Activated CD8-positive, alpha-beta memory T cell treated with anti-CD3 and anti-CD28 coated beads for 36 hours (primary cell): ENCODE results near the gene NLRP6. TPM values are rescaled to one million over a fixed set of nuclear protein-coding genes. Genes with fewer than 3 reads are reported as not detected.

ENCODE experiments used
- CTCF ChIA-PET: fragments of 350-600 bp; sonication (Branson Sonifier 250); formaldehyde crosslinking; loops from one replicate; lab custom pipeline; 2021; ENCODE audit warnings: antibody characterized with exemption; lab: Charles Lee
- POLR2A ChIA-PET: fragments of 350-600 bp; sonication (Branson Sonifier 250); formaldehyde crosslinking; loops from one replicate; lab custom pipeline; 2021; ENCODE audit warnings: antibody characterized with exemption; lab: Charles Lee
- total RNA-seq, 2 experiments: library from RNA; stranded (reverse); gene quantifications; one replicate each; pipeline ENCODE4 v1.2.3, GENCODE V29; 2021

Gene NLRP6
- total RNA-seq, 2 experiments from 2014 or later: 1.5 to 1.8 TPM

DNA sequence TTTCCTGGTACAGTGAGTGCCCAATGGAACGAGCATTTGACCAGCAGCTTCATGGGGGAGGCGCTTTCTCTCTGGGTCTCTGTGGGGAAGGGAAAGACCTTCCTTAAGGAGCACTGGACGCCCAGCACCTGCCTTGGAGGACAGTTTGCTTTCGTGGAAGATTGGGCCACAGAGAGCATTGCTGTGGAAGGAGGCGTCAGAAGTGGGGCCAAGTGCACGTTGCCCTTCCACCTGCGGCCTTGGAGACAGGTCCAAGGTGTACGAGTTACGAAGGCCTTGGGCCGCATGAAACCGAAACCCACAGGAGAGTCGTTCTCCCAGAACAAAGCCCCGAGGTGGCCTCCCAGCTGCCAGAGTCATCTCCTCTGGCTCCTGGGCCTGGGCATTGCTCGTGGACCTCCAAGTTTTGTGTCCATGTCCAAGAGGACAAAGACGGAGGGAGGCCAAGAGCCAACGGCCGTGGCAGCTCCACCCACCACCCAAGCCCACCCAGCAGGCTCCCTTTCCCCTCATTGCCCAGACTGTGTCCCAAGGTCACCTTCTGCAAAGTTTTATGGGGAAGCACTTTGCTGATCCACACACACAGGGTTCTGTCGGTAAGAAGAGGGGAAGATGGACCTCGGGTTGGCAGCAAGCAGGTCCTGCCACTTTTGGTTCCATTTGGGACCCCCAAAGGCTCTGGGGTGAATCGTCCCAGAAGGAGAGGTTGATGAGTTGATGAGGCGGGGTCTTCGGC is 5.8 kb upstream of the NLRP6 start:
- ChIA-PET CTCF (interaction anchor here (0.9 to 2.7 kb wide), 2 partner anchors 10 to 29 kb away, joined by 4 to 15 read pairs; no protein-coding TSS in a partner anchor), POLR2A (interaction anchor here (0.5 kb wide), 1 partner anchor 40 kb away, joined by 4 read pairs; no protein-coding TSS in a partner anchor)

DNA sequence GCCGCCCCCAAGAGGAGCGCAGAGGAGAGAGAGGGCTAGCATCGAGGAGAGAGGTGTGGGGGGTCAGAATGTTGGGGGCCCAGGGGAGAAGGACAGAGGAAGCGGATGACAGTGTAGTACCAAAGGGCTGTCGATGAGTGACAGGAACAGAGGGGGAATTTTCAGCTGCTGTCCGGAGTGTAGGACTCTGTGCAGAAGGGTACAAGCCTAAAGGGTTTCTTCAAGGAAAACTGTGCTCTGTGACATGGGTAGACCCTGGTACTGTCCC is 5.3 kb upstream of the NLRP6 start:
- ChIA-PET POLR2A (no interaction called here), CTCF (interaction anchor here (0.6 to 2.7 kb wide), 2 partner anchors 9 to 91 kb away, joined by 3 to 15 read pairs; no protein-coding TSS in a partner anchor)

DNA sequence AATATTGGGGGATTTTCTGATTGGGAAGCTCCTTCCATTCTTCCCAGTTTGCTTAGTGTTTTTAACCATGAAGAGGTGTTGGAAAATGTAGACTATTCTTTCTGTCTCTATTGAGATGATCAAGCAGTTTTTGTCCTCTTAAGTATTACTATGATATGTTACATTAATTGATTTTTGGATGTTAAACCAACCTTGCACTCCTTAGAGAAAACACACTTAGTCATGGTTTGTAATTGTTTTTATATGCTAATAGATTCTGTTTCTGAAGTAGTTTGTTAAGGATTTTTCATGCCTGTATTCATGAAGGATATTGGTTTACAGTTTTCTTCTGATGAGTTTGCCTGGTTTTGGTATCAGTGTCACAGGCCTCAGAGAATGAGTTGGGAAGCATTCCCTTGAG is 2.0 kb upstream of the NLRP6 start:
- ChIA-PET POLR2A (no interaction called here), CTCF (interaction anchor here (0.6 to 0.8 kb wide), 2 partner anchors 10 to 36 kb away, joined by 3 read pairs; no protein-coding TSS in a partner anchor)

DNA sequence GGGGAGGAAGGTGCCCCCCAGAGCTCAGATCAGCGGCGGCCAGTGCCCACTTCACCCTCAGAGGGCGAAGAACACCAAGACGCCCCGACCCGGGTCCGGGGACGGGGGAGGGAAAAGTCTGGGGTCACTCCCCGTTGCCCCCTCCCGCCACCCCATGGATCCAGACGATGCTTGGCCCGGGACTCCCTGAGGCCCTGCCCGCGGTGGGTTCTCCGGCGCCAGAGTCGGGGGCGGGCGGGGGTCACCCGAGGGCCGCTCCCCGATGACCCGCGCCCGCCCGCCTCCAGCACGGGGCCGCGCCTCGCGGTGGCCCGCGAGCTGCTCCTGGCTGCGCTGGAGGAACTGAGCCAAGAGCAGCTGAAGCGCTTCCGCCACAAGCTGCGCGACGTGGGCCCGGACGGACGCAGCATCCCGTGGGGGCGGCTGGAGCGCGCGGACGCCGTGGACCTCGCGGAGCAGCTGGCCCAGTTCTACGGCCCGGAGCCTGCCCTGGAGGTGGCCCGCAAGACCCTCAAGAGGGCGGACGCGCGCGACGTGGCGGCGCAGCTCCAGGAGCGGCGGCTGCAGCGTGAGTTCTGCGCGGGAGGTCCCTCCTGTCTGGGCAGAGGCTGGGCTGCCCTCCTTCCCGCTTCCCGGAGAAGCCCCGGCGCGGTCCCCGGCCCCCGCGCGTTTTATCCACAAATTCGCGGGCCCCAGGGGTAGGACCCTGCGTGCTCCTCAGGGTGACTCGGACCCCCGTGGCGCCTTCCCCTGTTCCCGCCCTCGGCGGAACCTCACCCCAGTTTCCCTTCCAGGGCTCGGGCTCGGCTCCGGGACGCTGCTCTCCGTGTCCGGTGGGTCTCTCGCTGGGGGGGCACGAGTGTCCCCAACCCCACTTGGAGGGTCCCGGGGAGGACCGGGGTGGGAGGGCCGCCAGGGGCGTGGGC is 1.1 kb downstream of the NLRP6 start:
- POLR2A ChIA-PET: interaction anchor here (1.3 kb wide), 1 partner anchor 8 kb away, joined by 3 read pairs; no protein-coding TSS in a partner anchor
- CTCF ChIA-PET: interaction anchor here (0.7 to 4.8 kb wide), 10 partner anchors 7 to 33 kb away, joined by 3 to 15 read pairs (median 4); no protein-coding TSS in a partner anchor

DNA sequence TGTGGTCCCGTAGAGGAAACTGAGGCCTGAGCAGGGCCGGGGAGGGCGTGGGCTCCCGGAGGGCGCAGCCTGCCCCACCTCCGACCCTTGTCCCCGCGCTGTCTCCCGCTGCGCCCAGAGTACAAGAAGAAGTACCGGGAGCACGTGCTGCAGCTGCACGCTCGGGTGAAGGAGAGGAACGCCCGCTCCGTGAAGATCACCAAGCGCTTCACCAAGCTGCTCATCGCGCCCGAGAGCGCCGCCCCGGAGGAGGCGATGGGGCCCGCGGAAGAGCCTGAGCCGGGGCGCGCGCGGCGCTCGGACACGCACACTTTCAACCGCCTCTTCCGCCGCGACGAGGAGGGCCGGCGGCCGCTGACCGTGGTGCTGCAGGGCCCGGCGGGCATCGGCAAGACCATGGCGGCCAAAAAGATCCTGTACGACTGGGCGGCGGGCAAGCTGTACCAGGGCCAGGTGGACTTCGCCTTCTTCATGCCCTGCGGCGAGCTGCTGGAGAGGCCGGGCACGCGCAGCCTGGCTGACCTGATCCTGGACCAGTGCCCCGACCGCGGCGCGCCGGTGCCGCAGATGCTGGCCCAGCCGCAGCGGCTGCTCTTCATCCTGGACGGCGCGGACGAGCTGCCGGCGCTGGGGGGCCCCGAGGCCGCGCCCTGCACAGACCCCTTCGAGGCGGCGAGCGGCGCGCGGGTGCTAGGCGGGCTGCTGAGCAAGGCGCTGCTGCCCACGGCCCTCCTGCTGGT is 1.9 kb downstream of the NLRP6 start:
- POLR2A ChIA-PET: interaction anchor here (1.1 to 1.7 kb wide), 2 partner anchors 10 to 73 kb away, joined by 3 to 4 read pairs; partner anchors contain the start of genes BET1L and RIC8A
- CTCF ChIA-PET: interaction anchor here (1.0 to 4.8 kb wide), 7 partner anchors 8 to 32 kb away, joined by 3 to 15 read pairs (median 4); no protein-coding TSS in a partner anchor

DNA sequence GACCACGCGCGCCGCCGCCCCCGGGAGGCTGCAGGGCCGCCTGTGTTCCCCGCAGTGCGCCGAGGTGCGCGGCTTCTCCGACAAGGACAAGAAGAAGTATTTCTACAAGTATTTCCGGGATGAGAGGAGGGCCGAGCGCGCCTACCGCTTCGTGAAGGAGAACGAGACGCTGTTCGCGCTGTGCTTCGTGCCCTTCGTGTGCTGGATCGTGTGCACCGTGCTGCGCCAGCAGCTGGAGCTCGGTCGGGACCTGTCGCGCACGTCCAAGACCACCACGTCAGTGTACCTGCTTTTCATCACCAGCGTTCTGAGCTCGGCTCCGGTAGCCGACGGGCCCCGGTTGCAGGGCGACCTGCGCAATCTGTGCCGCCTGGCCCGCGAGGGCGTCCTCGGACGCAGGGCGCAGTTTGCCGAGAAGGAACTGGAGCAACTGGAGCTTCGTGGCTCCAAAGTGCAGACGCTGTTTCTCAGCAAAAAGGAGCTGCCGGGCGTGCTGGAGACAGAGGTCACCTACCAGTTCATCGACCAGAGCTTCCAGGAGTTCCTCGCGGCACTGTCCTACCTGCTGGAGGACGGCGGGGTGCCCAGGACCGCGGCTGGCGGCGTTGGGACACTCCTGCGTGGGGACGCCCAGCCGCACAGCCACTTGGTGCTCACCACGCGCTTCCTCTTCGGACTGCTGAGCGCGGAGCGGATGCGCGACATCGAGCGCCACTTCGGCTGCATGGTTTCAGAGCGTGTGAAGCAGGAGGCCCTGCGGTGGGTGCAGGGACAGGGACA is 2.7 kb downstream of the NLRP6 start:
- ChIA-PET POLR2A (interaction anchor here (0.7 to 1.7 kb wide), 3 partner anchors 9 to 74 kb away, joined by 3 to 4 read pairs (median 3); partner anchors contain the start of genes BET1L and RIC8A), CTCF (interaction anchor here (1.1 to 4.8 kb wide), 7 partner anchors 9 to 31 kb away, joined by 3 to 15 read pairs (median 4); no protein-coding TSS in a partner anchor)

DNA sequence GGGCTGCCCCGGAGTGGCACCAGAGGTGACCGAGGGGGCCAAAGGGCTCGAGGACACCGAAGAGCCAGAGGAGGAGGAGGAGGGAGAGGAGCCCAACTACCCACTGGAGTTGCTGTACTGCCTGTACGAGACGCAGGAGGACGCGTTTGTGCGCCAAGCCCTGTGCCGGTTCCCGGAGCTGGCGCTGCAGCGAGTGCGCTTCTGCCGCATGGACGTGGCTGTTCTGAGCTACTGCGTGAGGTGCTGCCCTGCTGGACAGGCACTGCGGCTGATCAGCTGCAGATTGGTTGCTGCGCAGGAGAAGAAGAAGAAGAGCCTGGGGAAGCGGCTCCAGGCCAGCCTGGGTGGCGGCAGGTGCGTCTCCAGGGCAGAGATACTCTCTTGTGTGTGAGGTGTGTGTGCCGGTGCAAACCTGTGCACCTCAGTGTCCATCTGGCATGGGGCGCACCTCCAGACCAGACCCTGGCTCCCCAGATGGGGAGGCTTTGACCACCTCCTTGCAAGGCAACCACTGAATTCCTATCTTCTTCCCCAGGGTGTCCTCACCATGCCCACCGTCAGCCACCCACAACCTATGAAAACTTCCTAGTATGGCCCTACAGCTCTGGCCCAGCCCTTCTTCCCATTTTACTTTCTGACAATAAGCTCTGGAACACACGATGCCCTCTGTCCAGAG is 3.4 kb downstream of the NLRP6 start:
- POLR2A ChIA-PET: interaction anchor here (0.7 to 1.7 kb wide), 4 partner anchors 9 to 74 kb away, joined by 3 to 4 read pairs (median 3); partner anchors contain the start of genes BET1L and RIC8A
- CTCF ChIA-PET: interaction anchor here (1.0 to 4.8 kb wide), 8 partner anchors 9 to 36 kb away, joined by 3 to 15 read pairs (median 4); no protein-coding TSS in a partner anchor

DNA sequence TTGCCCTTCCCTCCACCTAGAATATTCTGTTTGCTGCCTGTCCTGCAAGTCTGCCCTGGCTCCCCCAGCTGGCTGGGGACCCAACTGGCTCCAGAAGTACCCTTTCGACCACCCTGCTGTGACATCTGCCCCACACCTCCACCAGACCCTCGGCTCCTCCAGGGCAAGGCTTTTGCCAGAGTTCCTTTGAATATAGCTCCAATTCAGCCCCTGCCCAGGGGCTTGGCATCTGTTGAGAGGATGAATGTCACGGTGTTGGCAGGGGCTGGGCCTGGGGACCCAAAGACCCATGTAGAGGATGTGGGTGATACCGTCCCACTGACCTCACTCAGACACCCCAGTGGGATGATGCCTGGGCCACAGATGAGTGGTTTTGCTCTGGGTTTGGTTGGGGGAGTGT is 4.0 kb downstream of the NLRP6 start:
- CTCF ChIA-PET: interaction anchor here (1.0 to 4.8 kb wide), 5 partner anchors 8 to 35 kb away, joined by 3 to 15 read pairs (median 5); no protein-coding TSS in a partner anchor
- POLR2A ChIA-PET: interaction anchor here (0.7 to 1.1 kb wide), 2 partner anchors 11 to 24 kb away, joined by 3 read pairs; no protein-coding TSS in a partner anchor

DNA sequence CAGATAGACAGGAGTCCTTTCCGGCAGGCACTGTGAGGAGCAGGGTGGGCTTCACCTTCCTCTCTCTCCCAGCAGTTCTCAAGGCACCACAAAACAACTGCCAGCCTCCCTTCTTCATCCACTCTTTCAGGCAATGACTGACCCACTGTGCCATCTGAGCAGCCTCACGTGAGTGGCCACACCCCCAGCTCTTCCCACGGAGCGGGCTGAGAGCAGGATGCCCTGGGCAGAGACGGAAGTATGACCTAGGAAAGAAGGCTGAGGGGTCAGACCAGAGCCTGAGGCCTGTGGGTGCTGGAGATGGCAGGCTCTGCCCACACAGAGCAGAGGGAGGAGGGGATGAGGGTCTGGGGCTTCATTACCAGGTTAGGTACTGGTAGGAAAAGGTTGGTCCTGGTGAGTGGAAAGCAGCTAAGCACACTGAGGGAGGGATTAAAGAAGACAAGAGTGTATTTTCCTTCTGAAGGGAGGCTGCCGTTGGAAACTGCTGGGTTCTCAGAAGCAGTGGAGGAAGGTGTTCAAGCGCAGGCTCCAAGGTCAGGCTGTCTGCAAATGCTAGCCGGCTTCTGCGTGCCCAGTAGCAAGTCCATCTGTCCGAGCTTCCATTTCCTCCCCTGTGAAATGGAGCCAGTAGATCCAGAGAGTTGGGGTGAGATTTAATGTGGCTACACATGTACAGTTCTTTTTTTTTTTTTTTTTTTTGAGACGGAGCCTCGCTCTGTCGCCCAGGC is 4.6 kb downstream of the NLRP6 start:
- CTCF ChIA-PET: interaction anchor here (0.7 to 4.8 kb wide), 6 partner anchors 8 to 165 kb away, joined by 3 to 15 read pairs (median 4); no protein-coding TSS in a partner anchor

DNA sequence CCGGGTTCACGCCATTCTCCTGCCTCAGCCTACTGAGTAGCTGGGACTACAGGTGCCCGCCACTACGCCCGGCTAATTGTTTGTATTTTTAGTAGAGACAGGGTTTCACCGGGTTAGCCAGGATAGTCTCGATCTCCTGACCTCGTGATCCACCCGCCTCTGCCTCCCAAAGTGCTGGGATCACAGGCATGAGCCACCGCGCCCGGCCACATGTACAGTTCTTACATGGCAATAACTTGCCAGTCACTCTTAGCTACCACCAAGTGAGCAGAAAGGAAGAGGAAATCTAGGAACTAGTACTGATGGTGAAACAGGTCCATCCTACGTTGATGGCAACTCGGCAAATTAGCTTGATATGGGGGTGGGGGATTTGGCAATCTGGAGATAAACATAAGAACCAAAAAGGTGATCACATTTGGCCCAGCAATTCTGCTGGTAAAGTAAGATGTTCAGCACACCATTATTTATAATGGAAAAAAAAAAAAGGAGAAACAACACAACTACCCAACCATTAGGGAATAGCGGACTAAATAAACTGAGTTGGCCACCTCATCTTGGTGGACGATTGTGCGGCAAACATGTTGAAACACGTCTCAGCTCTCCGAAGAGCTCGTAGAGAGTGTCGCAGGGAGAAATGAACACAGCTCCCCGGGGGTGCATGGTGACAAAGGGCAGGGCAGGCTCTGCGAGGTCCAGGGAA is 5.3 kb downstream of the NLRP6 start:
- ChIA-PET CTCF (interaction anchor here (0.7 to 4.8 kb wide), 5 partner anchors 12 to 164 kb away, joined by 3 to 15 read pairs (median 4); no protein-coding TSS in a partner anchor), POLR2A (interaction anchor here (0.6 kb wide), 1 partner anchor 252 kb away, joined by 5 read pairs; no protein-coding TSS in a partner anchor)

More for the DNA sequence above, 4.6 kb downstream of the NLRP6 start:
- POLR2A ChIA-PET: interaction anchor here (0.5 to 1.1 kb wide), 4 partner anchors 11 to 253 kb away, joined by 3 to 5 read pairs (median 3); no protein-coding TSS in a partner anchor

DNA sequence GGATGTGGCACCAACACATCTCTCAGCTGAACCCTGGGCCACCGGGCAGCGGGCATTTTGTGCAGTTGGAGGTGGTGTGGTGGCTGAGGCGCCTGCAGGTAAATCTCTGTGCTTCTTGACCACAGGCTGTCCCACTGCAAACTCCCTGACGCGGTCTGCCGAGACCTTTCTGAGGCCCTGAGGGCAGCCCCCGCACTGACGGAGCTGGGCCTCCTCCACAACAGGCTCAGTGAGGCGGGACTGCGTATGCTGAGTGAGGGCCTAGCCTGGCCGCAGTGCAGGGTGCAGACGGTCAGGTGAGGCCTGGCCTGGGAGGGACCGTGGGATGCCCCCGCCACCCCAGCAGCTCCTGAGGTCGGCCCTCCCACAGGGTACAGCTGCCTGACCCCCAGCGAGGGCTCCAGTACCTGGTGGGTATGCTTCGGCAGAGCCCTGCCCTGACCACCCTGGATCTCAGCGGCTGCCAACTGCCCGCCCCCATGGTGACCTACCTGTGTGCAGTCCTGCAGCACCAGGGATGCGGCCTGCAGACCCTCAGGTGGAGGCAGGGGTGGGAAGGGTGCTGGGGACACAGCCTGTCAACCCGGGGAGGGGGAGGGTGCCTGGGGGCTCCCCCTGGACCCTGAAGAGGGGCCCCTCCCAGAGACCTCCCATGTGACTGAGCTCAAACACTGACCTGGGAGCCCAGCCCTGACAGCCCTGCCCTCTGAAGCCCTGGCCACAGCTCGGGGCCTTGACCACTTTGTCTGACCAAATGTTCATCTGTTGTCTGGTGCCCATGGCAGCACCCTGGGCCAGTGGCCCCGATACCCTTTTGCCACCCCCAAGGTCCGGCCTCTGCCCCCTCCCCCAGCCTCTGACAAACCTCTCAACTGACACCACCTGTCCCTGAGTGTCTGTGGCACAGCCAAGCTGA is 6.2 kb downstream of the NLRP6 start:
- POLR2A ChIA-PET: interaction anchor here (0.6 kb wide), 1 partner anchor 70 kb away, joined by 3 read pairs; no protein-coding TSS in a partner anchor

DNA sequence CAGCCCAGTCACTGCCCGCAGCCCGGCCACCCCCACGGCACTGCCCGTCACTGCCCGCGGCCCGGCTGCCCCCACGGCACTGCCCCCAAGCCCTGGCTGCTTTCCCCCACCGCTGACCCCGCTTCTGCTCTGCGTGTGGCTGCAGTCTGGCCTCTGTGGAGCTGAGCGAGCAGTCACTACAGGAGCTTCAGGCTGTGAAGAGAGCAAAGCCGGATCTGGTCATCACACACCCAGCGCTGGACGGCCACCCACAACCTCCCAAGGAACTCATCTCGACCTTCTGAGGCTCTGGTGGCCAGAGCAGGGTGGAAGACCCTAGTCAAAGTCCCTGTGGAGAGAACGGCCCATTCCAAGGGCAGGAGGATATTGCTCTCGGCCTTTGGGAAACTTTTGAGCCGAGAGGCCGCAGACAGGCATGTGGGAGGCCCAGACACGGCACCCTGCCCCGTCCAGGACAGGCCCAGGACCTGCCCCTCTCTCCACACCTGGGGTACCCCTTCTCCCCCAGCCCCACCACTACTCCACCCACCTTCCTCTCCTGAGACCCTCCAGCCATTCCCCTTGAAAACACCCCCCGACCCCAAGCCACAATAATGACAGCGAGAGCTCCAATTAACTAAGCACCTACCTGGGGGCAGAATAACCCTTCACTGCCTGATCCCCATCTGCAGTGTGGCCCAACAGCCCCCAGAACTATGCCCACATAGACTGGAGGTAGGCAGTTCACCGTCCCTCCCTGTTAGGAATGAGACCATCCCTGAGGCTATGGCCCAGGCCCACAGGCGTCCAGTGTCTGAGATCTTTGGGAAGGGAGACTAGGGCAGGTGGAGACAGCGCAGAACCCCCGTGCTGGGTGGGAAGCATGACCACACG is 7.0 kb downstream of the NLRP6 start:
- ChIA-PET CTCF (no interaction called here), POLR2A (interaction anchor here (0.6 kb wide), 1 partner anchor 69 kb away, joined by 3 read pairs; no protein-coding TSS in a partner anchor)

More for the DNA sequence above, 6.2 kb downstream of the NLRP6 start:
- CTCF ChIA-PET: interaction anchor here (0.7 to 4.8 kb wide), 2 partner anchors 12 to 16 kb away, joined by 3 to 15 read pairs; no protein-coding TSS in a partner anchor

DNA sequence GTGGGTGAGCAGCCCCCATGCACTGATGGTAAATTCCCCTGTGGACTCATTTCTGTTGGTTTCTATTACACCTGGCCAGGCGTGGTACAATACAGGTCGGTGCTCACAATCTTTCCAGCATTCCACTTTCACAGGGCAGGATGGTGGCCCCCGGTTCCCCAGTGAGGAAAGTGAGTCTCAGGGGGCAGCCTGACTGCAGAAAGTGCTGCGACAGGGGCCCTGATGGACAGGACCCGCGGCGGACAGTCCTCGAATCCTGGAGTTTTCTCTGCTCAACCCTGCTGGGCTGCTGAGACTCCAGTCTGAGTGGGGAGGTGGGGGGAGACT is 7.7 kb downstream of the NLRP6 start:
- CTCF ChIA-PET: interaction anchor here (1.0 kb wide), 1 partner anchor 10 kb away, joined by 3 read pairs; no protein-coding TSS in a partner anchor
- POLR2A ChIA-PET: no interaction called here
